Body of pancreas (tissue), 4 donors: ENCODE results near the gene HRH3. TPM values are rescaled to one million over a fixed set of nuclear protein-coding genes. Genes with fewer than 3 reads are reported as not detected.

ENCODE experiments used
- ATAC-seq: fragments of 150-250 bp; one replicate; pipeline ENCODE4 v1.9.1; 2016
- DNase-seq, 4 donors: peaks; one replicate each; pipeline ENCODE4 v3.0.0-alpha.2; 2019
- H3K27ac ChIP-seq, 4 donors: fragments of 200-600 bp; sonication (generic); 1 replicate in 3 of 4; 2 replicates in 1 of 4; pipeline versions ENCODE4 v1.5.1 to v1.6.1; 2016 to 2019; ENCODE audit warnings: mild to moderate bottlenecking in 1 of 4, mixed read lengths in 1 of 4, moderate library complexity in 1 of 4
- H3K27me3 ChIP-seq, 2 donors: fragments of 200-600 bp; sonication (generic); one replicate each; pipeline ENCODE4 v1.6.0; 2016; ENCODE audit warnings: mild to moderate bottlenecking in 1 of 2
- H3K36me3 ChIP-seq, 2 donors: fragments of 200-600 bp; sonication (generic); replicated peaks in 1 of 2; 2 replicates each; pipeline ENCODE4 v1.5.1; 2016; ENCODE audit warnings: low read depth in 2 of 2; ENCODE audit not compliant: insufficient read depth in 1 of 2
- H3K4me1 ChIP-seq: fragments of 200-600 bp; sonication (generic); one replicate; pipeline ENCODE4 v1.6.0; 2016
- H3K4me3 ChIP-seq, 2 donors: fragments of 200-600 bp; sonication (generic); 1 replicate in 1 of 2; 2 replicates in 1 of 2; pipeline ENCODE4 v1.5.1; 2016 to 2019
- H3K9me3 ChIP-seq, 3 donors: fragments of 200-600 bp; sonication (generic); 1 replicate in 2 of 3; 2 replicates in 1 of 3; pipeline ENCODE4 v1.5.1; 2016
- CTCF ChIP-seq, 7 experiments: fragments of 450-650 bp in 4 of 7; fragments of 200-600 bp in 3 of 7; sonication (generic) in 3 of 7; IDR thresholded peaks; one replicate each; pipeline ENCODE4 v1.5.1; 2016 to 2019; ENCODE audit warnings: antibody characterized with exemption in 7 of 7
- POLR2A ChIP-seq, 3 donors: fragments of 450-650 bp; IDR thresholded peaks; one replicate each; pipeline ENCODE4 v1.6.1; 2016; ENCODE audit warnings: antibody characterized with exemption in 3 of 3, mild to moderate bottlenecking in 2 of 3
- WGBS, 2 donors: methylation state at CpG; one replicate each; pipeline ENCODE4 v1.1.5; 2017; 5-methylcytosine and 5-hydroxymethylcytosine counted together
- intact Hi-C: fragments of 100-400 bp; cut with DNase I; formaldehyde crosslinking; loops from one replicate; pipeline ENCODE4 v1.15.1; 2023
- total RNA-seq, 2 donors: library from RNA; depleted of rRNA; stranded (reverse); fragments of >200 nt; gene quantifications; one replicate each; pipeline ENCODE4 v1.1.0, GENCODE V29; 2016

HRH3 gene
- total RNA-seq, 2 donors from 2014 or later: 0.33 TPM; not detected in 1

- DNase-seq: no peak
- intact Hi-C loops: no loop called here
These were observed 4.9 kb upstream of the HRH3 start for GRCh38 chr20:62225026-62225425.

GRCh38 chr20:62224113-62224855, 4.2 kb upstream of the HRH3 start:
- H3K27me3 ChIP-seq: peaks cover 0 to 10% of the 10 kb centered on the region in 2 donors
- no peak overlapping the region for H3K4me3 ChIP-seq
- DNase-seq: no peak
- no peaks in the 10 kb centered on the region for H3K9me3 ChIP-seq
- ATAC-seq: no peak
- H3K27ac ChIP-seq: no peak overlapping the region
- 66 to 69% methylated on average over 20 to 21 of the region's 21 CpGs for WGBS, 2 donors
- peaks cover 26% of the 10 kb centered on the region for H3K4me1 ChIP-seq
- intact Hi-C loops: no loop called here
- no peaks in the 10 kb centered on the region for H3K36me3 ChIP-seq
- TF ChIP-seq POLR2A (IDR thresholded peaks at IDR 0.05) (no peak), CTCF (IDR thresholded peaks at IDR 0.05) (no peak)

More at GRCh38 chr20:62225026-62225425, 4.9 kb upstream of the HRH3 start:
- ATAC-seq: no peak
- no peak for TF ChIP-seq CTCF (IDR thresholded peaks at IDR 0.05)
- no peak for TF ChIP-seq POLR2A (IDR thresholded peaks at IDR 0.05)
- 86 to 88% methylated on average over 13 of the region's 13 CpGs for WGBS, 2 donors
- no peaks in the 10 kb centered on the region for H3K36me3 ChIP-seq
- no peak overlapping the region for H3K4me3 ChIP-seq
- H3K27me3 ChIP-seq: peaks cover 0 to 6% of the 10 kb centered on the region in 2 donors
- no peak overlapping the region for H3K27ac ChIP-seq
- no peaks in the 10 kb centered on the region for H3K9me3 ChIP-seq
- peaks cover 22% of the 10 kb centered on the region for H3K4me1 ChIP-seq

- ATAC-seq (no peak), DNase-seq (no peak)
- no peaks in the 10 kb centered on the region for H3K36me3 ChIP-seq
- no peak overlapping the region for H3K4me3 ChIP-seq
- TF ChIP-seq POLR2A (IDR thresholded peaks at IDR 0.05) (no peak), CTCF (IDR thresholded peaks at IDR 0.05) (no peak)
- no peaks in the 10 kb centered on the region for H3K9me3 ChIP-seq
- no peak overlapping the region for H3K27ac ChIP-seq
- WGBS, 2 donors: 85% methylated on average over 9 of the region's 9 CpGs; no CpG with 5 or more reads in 1 of the 2 donors
- H3K27me3 ChIP-seq: peaks cover 0 to 15% of the 10 kb centered on the region in 2 donors
- intact Hi-C loops: no loop called here
- peaks cover 33% of the 10 kb centered on the region for H3K4me1 ChIP-seq
These were observed 3.5 kb upstream of the HRH3 start for GRCh38 chr20:62223571-62223970.

- 88 to 92% methylated on average over 2 to 13 of the region's 13 CpGs for WGBS, 2 donors
- ATAC-seq: no peak
- H3K27ac ChIP-seq: no peak overlapping the region
- H3K9me3 ChIP-seq: no peaks in the 10 kb centered on the region
- H3K4me3 ChIP-seq: no peak overlapping the region
- DNase-seq: no peak
- no peaks in the 10 kb centered on the region for H3K36me3 ChIP-seq
- TF ChIP-seq CTCF (IDR thresholded peaks at IDR 0.05): no peak
- no peak for TF ChIP-seq POLR2A (IDR thresholded peaks at IDR 0.05)
- H3K27me3 ChIP-seq: peaks cover 0 to 19% of the 10 kb centered on the region in 2 donors
- peaks cover 30% of the 10 kb centered on the region for H3K4me1 ChIP-seq
- intact Hi-C loops: no loop called here
These were observed 2.9 kb upstream of the HRH3 start for GRCh38 chr20:62222972-62223371.
